Endothelial cell of umbilical vein (primary cell): ENCODE results near the gene ZNF48. TPM values are rescaled to one million over a fixed set of nuclear protein-coding genes. Genes with fewer than 3 reads are reported as not detected.

Experiments
- BruUV-seq: library from RNA; stranded (reverse); fragments of 400-500 nt; replicated peaks from 2 replicates; lab custom pipeline; 2021; lab: Mats Ljungman, UMichigan
- CTCF ChIA-PET: fragments of 300-600, 350-600 bp; sonication (Branson Sonifier 250); formaldehyde crosslinking; loops from one replicate; lab custom pipeline; 2021; ENCODE audit warnings: antibody characterized with exemption, inconsistent platforms; lab: Charles Lee
- POLR2A ChIA-PET: fragments of 300-600, 350-600 bp; sonication (Branson Sonifier 250); formaldehyde crosslinking; loops from one replicate; lab custom pipeline; 2021; ENCODE audit warnings: antibody characterized with exemption, inconsistent platforms; lab: Charles Lee
- DNase-seq: peaks from one replicate; pipeline ENCODE4 v3.0.0-alpha.2; 2011; ENCODE audit warnings: low read depth, low spot score
- FAIRE-seq: peaks from 2 replicates; lab custom pipeline; 2011; peaks lifted over from hg19 to GRCh38; lab: Jason Lieb, UNC
- H2AFZ ChIP-seq: 2 replicates; pipeline ENCODE4 v1.6.0; 2012; ENCODE audit warnings: low read depth, low read length, control low read depth, inconsistent platforms
- H3K27ac ChIP-seq: 2 replicates; pipeline ENCODE4 v1.5.1; 2011; ENCODE audit warnings: low read depth, mild to moderate bottlenecking, control low read depth, low read length, moderate library complexity; ENCODE audit not compliant: insufficient read depth
- H3K27me3 ChIP-seq, 2 experiments: 2 replicates each; pipeline versions ENCODE4 v1.6.0 to v1.6.1; 2011; ENCODE audit warnings: low read length in 2 of 2, mixed read lengths in 1 of 2; ENCODE audit not compliant: control insufficient read depth in 2 of 2, insufficient read depth in 2 of 2
- H3K36me3 ChIP-seq, 2 experiments: 2 replicates in 1 of 2; 3 replicates in 1 of 2; pipeline ENCODE4 v1.5.1; 2011; ENCODE audit warnings: low read length in 2 of 2, mild to moderate bottlenecking in 1 of 2, moderate library complexity in 1 of 2; ENCODE audit not compliant: control insufficient read depth in 2 of 2, insufficient read depth in 2 of 2; ENCODE audit errors: extremely low read depth in 1 of 2
- H3K4me1 ChIP-seq: 3 replicates; pipeline ENCODE4 v1.5.1; 2011; ENCODE audit warnings: mild to moderate bottlenecking, low read length; ENCODE audit not compliant: control insufficient read depth, insufficient read depth; ENCODE audit errors: extremely low read depth
- H3K4me2 ChIP-seq: 2 replicates; pipeline ENCODE4 v1.6.1; 2011; ENCODE audit warnings: low read length, control low read depth, mixed read lengths; ENCODE audit not compliant: insufficient read depth
- H3K4me3 ChIP-seq, 3 experiments: fragments of 200-600 bp in 1 of 3; sonication (generic), shearing (Covaris generic) in 1 of 3; replicated peaks in 1 of 3; 2 replicates each; pipeline ENCODE4 v1.5.1; 2011 to 2016; ENCODE audit warnings: control low read depth in 3 of 3, low read length in 3 of 3, mild to moderate bottlenecking in 2 of 3, inconsistent platforms in 1 of 3, low read depth in 1 of 3, moderate library complexity in 1 of 3; ENCODE audit not compliant: insufficient read depth in 1 of 3
- H3K79me2 ChIP-seq: 2 replicates; pipeline ENCODE4 v1.6.0; 2012; ENCODE audit warnings: low read length, inconsistent platforms; ENCODE audit not compliant: control insufficient read depth, insufficient read depth
- H3K9ac ChIP-seq: replicated peaks from 2 replicates; pipeline ENCODE3; 2011; ENCODE audit warnings: low read length, control low read depth; ENCODE audit not compliant: insufficient read depth; ENCODE audit errors: extremely low read depth
- H3K9me1 ChIP-seq: replicated peaks from 3 replicates; pipeline ENCODE4 v1.6.0; 2011; ENCODE audit warnings: mild to moderate bottlenecking, low read length; ENCODE audit not compliant: control insufficient read depth, insufficient read depth; ENCODE audit errors: extremely low read depth
- H3K9me3 ChIP-seq: replicated peaks from 2 replicates; pipeline ENCODE4 v1.5.1; 2012; ENCODE audit warnings: low read length, inconsistent platforms; ENCODE audit not compliant: control insufficient read depth, insufficient read depth
- H4K20me1 ChIP-seq: replicated peaks from 2 replicates; pipeline ENCODE3; 2011; ENCODE audit warnings: mild to moderate bottlenecking, low read length; ENCODE audit not compliant: control insufficient read depth, insufficient read depth; ENCODE audit errors: extremely low read depth
- CTCF ChIP-seq, 2 donors: IDR thresholded peaks; 1 replicate in 1 of 2; 2 replicates in 1 of 2; pipeline ENCODE4 v1.5.1; 2011; ENCODE audit warnings: low read length in 2 of 2, mild to moderate bottlenecking in 2 of 2, moderate library complexity in 2 of 2, control low read depth in 1 of 2, inconsistent platforms in 1 of 2, low read depth in 1 of 2; ENCODE audit not compliant: insufficient read depth in 1 of 2; ENCODE audit errors: extremely low read depth in 1 of 2
- EZH2 ChIP-seq: IDR thresholded peaks from 2 replicates; pipeline ENCODE4 v1.6.1; 2012; ENCODE audit warnings: borderline replicate concordance, low read depth, mild to moderate bottlenecking, moderate library complexity, low read length, inconsistent platforms; ENCODE audit not compliant: severe bottlenecking
- FOS ChIP-seq: IDR thresholded peaks from 2 replicates; pipeline ENCODE4 v1.6.1; 2011; ENCODE audit warnings: mild to moderate bottlenecking, low read length, moderate library complexity, borderline replicate concordance; ENCODE audit not compliant: insufficient read depth
- GATA2 ChIP-seq: IDR thresholded peaks from 2 replicates; pipeline ENCODE4 v1.7.0; 2011; ENCODE audit warnings: low read depth, mild to moderate bottlenecking, moderate library complexity, mixed read lengths, low read length; ENCODE audit not compliant: insufficient read length, insufficient read depth
- JUN ChIP-seq: IDR thresholded peaks from 2 replicates; pipeline ENCODE4 v1.6.1; 2011; ENCODE audit warnings: borderline replicate concordance, low read depth; ENCODE audit not compliant: insufficient read length, insufficient read depth
- MAX ChIP-seq: IDR thresholded peaks from 2 replicates; pipeline ENCODE4 v1.6.1; 2011; ENCODE audit not compliant: insufficient read depth, insufficient read length
- MYC ChIP-seq: IDR thresholded peaks from one replicate; pipeline ENCODE4 v1.6.1; 2011; ENCODE audit warnings: mild to moderate bottlenecking, low read depth, low read length
- POLR2A ChIP-seq: IDR thresholded peaks from 2 replicates; pipeline ENCODE4 v1.6.1; 2012; ENCODE audit warnings: low read depth, mild to moderate bottlenecking, control low read depth, low read length
- POLR2AphosphoS5 ChIP-seq: IDR thresholded peaks from 2 replicates; pipeline ENCODE4 v1.6.1; 2012; ENCODE audit warnings: low read depth, mild to moderate bottlenecking, control low read depth, low read length, moderate library complexity; ENCODE audit not compliant: insufficient read depth
- dilution Hi-C: fragments of 300-500 bp; cut with MboI; formaldehyde crosslinking; loops from one replicate; pipeline ENCODE4 v1.15.0; 2019; ENCODE audit warnings: low sequenced_read_pairs; ENCODE audit not compliant: extremely low pct_ligation_motif_present
- intact Hi-C: fragments of 100-400 bp; cut with micrococcal nuclease; formaldehyde crosslinking; loops from one replicate; pipeline ENCODE4 v1.10.0; 2022
- polyA plus RNA-seq, 4 experiments: library from polyadenylated mRNA; depleted of rRNA in 3 of 4; stranded (reverse) in 3 of 4; unstranded in 1 of 4; fragments of >200 nt; gene quantifications; 2 replicates each; pipeline versions ENCODE4 v1.2.1 to v1.2.3, GENCODE V29; 2011 to 2012; ENCODE audit warnings: missing spikeins in 1 of 4
- total RNA-seq: library from RNA; stranded (reverse); gene quantifications from 2 replicates; pipeline ENCODE4 v1.2.3, GENCODE V29; 2021

Gene ZNF48
- total and polyA plus RNA-seq, 2 donors (not counting 3 experiments of a cell fraction or from before 2014, with no cell fraction given), result 15.3 to 16.1 TPM

DNA sequence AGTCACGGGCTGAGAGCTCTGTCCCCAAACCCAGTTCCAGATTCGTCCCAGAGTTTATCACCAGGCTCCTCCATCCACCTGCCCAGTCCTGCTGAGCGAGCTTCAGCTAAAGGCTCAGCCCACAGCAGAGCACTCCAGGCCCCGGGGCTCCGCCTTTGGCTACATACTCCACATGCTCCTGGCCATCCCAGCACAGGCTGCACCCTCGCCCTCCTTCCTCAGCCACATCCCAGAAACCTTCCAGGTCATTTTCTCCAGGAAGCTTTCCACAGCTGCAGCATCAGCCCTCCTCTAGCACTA is 35.4 kb upstream of the ZNF48 start:
- no TSS peak for BruUV-seq
- dilution Hi-C loops (no loop called here), intact Hi-C loops (no loop called here)
- H3K9me1 ChIP-seq, result no peaks in the 10 kb centered on the region
- no peak overlapping the region for H3K4me2 ChIP-seq
- H3K9ac ChIP-seq, result no peak overlapping the region
- ChIA-PET POLR2A (no interaction called here), CTCF (interaction anchor here (1.8 kb wide), 1 partner anchor 50 kb away, joined by 5 read pairs; no protein-coding TSS in a partner anchor)
- no peak for FAIRE-seq
- peaks cover under 1 to 31% of the 10 kb centered on the region in 2 experiments for H3K36me3 ChIP-seq
- no peaks in the 10 kb centered on the region for H3K27me3 ChIP-seq
- H3K79me2 ChIP-seq, result peaks cover 33% of the 10 kb centered on the region
- TF ChIP-seq EZH2 (no peak), MAX (no peak), CTCF (IDR thresholded peaks at IDR 0.05; ENCODE audit: extremely low read depth in 1 of 2, insufficient read depth in 1 of 2, low read depth in 1 of 2, low read length in 2 of 2) (no peak), FOS (no peak), GATA2 (no peak), POLR2A (no peak), JUN (no peak), POLR2AphosphoS5 (no peak), MYC (no peak)
- no peak for DNase-seq
- H2AFZ ChIP-seq, result no peak overlapping the region
- peaks cover 7% of the 10 kb centered on the region for H3K4me1 ChIP-seq
- no peak overlapping the region for H3K27ac ChIP-seq
- H4K20me1 ChIP-seq, result no peaks in the 10 kb centered on the region
- no peak overlapping the region for H3K4me3 ChIP-seq
- H3K9me3 ChIP-seq, result no peaks in the 10 kb centered on the region
